GM12873 (cell line): Measurements from ENCODE around the gene GLS.

Source experiments
- CTCF ChIP-seq: IDR thresholded peaks from 2 replicates; pipeline ENCODE4 v1.5.1; 2012; ENCODE audit warnings: low read depth, mild to moderate bottlenecking, moderate library complexity, low read length, control low read depth; ENCODE audit not compliant: insufficient read depth; ENCODE audit errors: missing control alignments

Gene GLS

DNA sequence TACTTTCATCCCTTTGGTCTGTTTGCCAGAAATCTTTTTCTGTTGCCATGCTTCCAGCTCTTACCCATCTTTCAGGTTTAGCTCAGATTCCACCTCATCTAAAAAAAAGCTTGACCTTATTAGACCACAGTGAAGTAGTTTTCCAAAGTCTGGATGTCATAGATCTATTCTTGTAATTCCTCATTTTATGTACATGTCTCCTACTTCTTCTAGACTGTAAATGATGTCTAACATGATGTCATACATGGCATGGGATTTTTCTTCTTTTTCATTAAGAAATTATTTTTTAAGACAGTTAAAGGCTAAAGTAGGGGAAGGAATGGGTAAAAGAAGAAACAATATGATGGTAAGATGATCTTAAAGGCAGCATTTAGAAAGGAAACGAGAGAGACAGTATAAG lies 11.3 kb downstream of the GLS start:
- no peak for TF ChIP-seq CTCF

DNA sequence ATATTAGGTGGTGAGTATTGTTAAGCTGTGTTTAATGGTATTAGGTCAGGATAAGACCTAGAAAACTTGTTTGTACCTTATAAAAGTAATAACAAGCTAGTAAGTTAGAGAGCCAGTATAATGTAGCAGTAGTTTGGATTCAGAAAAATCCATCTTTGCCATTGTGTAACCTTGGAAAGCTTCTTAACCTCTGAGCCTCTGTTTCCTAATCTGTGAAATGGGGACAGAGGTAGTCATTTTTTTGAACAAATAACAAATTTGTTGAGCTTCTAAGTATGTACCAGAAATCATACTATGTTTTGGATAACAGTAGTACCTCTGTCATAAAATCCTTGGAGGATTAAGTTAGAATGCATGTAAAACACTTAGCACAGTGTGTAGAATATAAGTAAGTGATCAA lies 12.5 kb downstream of the GLS start:
- TF ChIP-seq CTCF: no peak

DNA sequence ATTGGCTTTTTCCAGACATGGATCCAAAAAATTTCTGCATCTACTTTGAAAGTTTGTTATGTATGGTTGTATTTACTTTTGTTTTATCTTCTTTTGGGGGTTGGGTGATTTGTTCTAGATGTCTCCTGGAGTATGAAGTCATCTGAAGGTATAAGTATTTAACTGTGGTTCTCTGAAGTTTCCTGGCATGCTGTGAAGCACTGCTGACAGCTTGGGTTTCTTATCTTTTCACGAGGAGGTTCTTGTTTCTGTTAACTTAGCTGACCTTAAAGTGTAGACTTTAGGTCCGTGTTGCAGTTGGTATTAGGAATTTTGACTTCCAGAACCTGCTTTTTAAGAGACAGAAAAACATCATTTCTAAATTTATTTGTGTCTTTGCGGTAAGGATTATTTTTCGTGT lies 15.9 kb downstream of the GLS start:
- no peak for TF ChIP-seq CTCF

GRCh38 chr2:190903693-190904450 lies 23.3 kb downstream of the GLS start:
- no peak for TF ChIP-seq CTCF

DNA sequence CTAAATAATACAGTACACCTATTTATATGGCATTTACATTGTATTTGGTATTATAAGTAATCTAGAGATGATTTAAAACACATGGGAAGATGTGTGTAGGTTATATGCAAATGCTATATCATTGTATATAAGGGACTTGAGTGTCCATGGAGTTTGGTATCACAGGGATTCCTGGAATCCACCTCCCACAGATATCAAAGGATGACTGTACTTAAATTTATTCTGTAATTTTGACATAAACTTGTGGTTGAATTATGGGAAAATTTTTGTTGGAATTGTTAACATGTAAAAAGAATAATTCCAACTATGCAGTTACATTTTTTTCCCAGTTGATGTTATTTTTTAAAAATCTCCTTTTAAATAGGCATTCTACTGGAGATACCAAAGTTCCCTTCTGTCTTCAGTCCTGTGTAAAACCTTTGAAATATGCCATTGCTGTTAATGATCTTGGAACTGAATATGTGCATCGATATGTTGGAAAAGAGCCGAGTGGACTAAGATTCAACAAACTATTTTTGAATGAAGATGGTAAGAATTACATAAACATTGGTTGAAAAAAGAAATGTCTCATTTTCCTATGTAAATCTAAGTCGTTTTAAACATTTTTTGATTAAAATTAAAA lies 24.1 kb downstream of the GLS start:
- TF ChIP-seq CTCF: no peak

DNA sequence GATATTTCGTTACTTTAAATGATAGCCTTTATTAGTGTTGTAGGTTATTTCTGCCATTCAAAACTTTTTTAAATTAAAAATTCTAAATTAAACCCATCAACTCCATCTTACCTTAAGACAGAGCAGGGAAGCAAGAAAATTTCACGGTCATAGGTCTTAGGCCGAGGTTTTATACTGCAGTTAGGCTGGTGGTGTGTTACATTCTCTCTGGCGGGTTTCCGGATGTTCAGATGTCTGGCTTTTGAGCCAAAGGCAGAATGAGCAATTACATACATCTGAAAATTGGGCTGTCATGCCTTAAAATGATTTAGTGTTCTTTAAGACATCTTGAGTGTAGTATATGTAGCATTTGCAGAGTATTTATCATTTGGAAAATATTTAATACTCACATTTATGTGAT lies 27.9 kb downstream of the GLS start:
- no peak for TF ChIP-seq CTCF

GRCh38 chr2:190909680-190910079 lies 29.1 kb downstream of the GLS start:
- no peak for TF ChIP-seq CTCF
